Stomach (tissue), 4 donors: ENCODE results near the gene RACGAP1.

Experiments used
- CTCF ChIP-seq, 7 experiments: fragments of 450-650 bp in 4 of 7; fragments of 200-600 bp in 3 of 7; sonication (generic) in 3 of 7; IDR thresholded peaks; one replicate each; pipeline ENCODE4 v1.5.1; 2016 to 2019; ENCODE audit warnings: antibody characterized with exemption in 7 of 7, control low read depth in 2 of 7, mild to moderate bottlenecking in 1 of 7
- POLR2A ChIP-seq, 4 donors: fragments of 450-650 bp; IDR thresholded peaks; one replicate each; pipeline ENCODE4 v1.6.1; 2016; ENCODE audit warnings: antibody characterized with exemption in 4 of 4, control low read depth in 2 of 4, mild to moderate bottlenecking in 1 of 4, moderate library complexity in 1 of 4
- POLR2AphosphoS5 ChIP-seq, 3 donors: sonication (generic); formaldehyde crosslinking; IDR thresholded peaks; one replicate each; pipeline ENCODE4 v1.6.1; 2016; ENCODE audit warnings: antibody characterized with exemption in 3 of 3

GRCh38 chr12:50006754-50007442 lies 18.4 kb downstream of the RACGAP1 start:
- TF ChIP-seq CTCF (IDR thresholded peaks at IDR 0.05), result no peak
- no peak for TF ChIP-seq POLR2A (IDR thresholded peaks at IDR 0.05)
- no peak for TF ChIP-seq POLR2AphosphoS5 (IDR thresholded peaks at IDR 0.05)
